Neuronal stem cell (in vitro differentiated cells): ENCODE results near the gene SLC12A7. TPM values are rescaled to one million over a fixed set of nuclear protein-coding genes. Genes with fewer than 3 reads are reported as not detected.
A peak's percentile ranks its signal among the peaks of the same experiment; 100 is the strongest.
"Not testable (repeated sequence)": the region's sequence is repeated elsewhere in the genome, so short reads cannot be mapped to it uniquely, and the experiment has no call there.

ENCODE experiments used
- DNase-seq: peaks from one replicate; pipeline ENCODE4 v3.0.0-alpha.2; 2013; ENCODE audit warnings: low spot score
- H2AFZ ChIP-seq: one replicate; pipeline ENCODE4 v1.6.1; 2013; ENCODE audit warnings: mild to moderate bottlenecking, low read length, inconsistent platforms
- H2AK5ac ChIP-seq: 2 replicates; pipeline ENCODE4 v1.6.1; 2013; ENCODE audit warnings: low read depth, mild to moderate bottlenecking, inconsistent platforms, low read length, moderate library complexity, mixed read lengths
- H2BK120ac ChIP-seq: 2 replicates; pipeline ENCODE4 v1.6.1; 2013; ENCODE audit warnings: low read depth, mild to moderate bottlenecking, inconsistent platforms, low read length, moderate library complexity, mixed read lengths
- H2BK12ac ChIP-seq: one replicate; pipeline ENCODE4 v1.6.1; 2013; ENCODE audit warnings: low read length, inconsistent platforms
- H2BK15ac ChIP-seq: 2 replicates; pipeline ENCODE4 v1.6.1; 2013; ENCODE audit warnings: mild to moderate bottlenecking, low read length, inconsistent platforms, mixed read lengths
- H2BK5ac ChIP-seq: one replicate; pipeline ENCODE4 v1.6.1; 2013; ENCODE audit warnings: inconsistent platforms, mild to moderate bottlenecking, low read length, moderate library complexity
- H3K14ac ChIP-seq: one replicate; pipeline ENCODE4 v1.6.1; 2013; ENCODE audit warnings: low read length, inconsistent platforms
- H3K18ac ChIP-seq: 2 replicates; pipeline ENCODE4 v1.6.1; 2013; ENCODE audit warnings: low read length, inconsistent platforms
- H3K23ac ChIP-seq: 2 replicates; pipeline ENCODE4 v1.6.1; 2013; ENCODE audit warnings: low read depth, mild to moderate bottlenecking, mixed read lengths, low read length, inconsistent platforms; ENCODE audit not compliant: poor library complexity
- H3K27ac ChIP-seq: replicated peaks from 3 replicates; pipeline ENCODE4 v1.5.1; 2013; ENCODE audit warnings: low read length, inconsistent platforms
- H3K27me3 ChIP-seq, 3 experiments: 2 replicates each; pipeline ENCODE4 v1.6.1; 2013; ENCODE audit warnings: low read length in 3 of 3, mild to moderate bottlenecking in 2 of 3, inconsistent platforms in 1 of 3, low read depth in 1 of 3, mixed read lengths in 1 of 3, moderate library complexity in 1 of 3; ENCODE audit not compliant: control insufficient read depth in 3 of 3, insufficient read depth in 3 of 3
- H3K36me3 ChIP-seq, 2 donors: replicated peaks in 1 of 2; 2 replicates each; pipeline ENCODE4 v1.6.1; 2013; ENCODE audit warnings: low read length in 2 of 2; ENCODE audit not compliant: control insufficient read depth in 2 of 2, insufficient read depth in 2 of 2
- H3K4ac ChIP-seq: 2 replicates; pipeline ENCODE4 v1.6.1; 2013; ENCODE audit warnings: inconsistent platforms, mild to moderate bottlenecking, low read length, moderate library complexity
- H3K4me1 ChIP-seq, 2 donors: 1 replicate in 1 of 2; 2 replicates in 1 of 2; pipeline ENCODE4 v1.6.1; 2013; ENCODE audit warnings: low read length in 2 of 2, low read depth in 1 of 2; ENCODE audit not compliant: control insufficient read depth in 2 of 2, insufficient read depth in 1 of 2
- H3K4me2 ChIP-seq: one replicate; pipeline ENCODE4 v1.6.1; 2013; ENCODE audit warnings: mild to moderate bottlenecking, low read length, inconsistent platforms; ENCODE audit not compliant: insufficient read depth, poor library complexity, severe bottlenecking
- H3K4me3 ChIP-seq, 2 donors: 2 replicates each; pipeline ENCODE4 v1.5.1; 2013; ENCODE audit warnings: low read length in 2 of 2, mild to moderate bottlenecking in 2 of 2, inconsistent platforms in 1 of 2, moderate library complexity in 1 of 2
- H3K79me1 ChIP-seq: one replicate; pipeline ENCODE4 v1.6.1; 2013; ENCODE audit warnings: low read depth, mild to moderate bottlenecking, inconsistent platforms, low read length, moderate library complexity
- H3K9ac ChIP-seq: one replicate; pipeline ENCODE4 v1.6.1; 2013; ENCODE audit warnings: mild to moderate bottlenecking, low read depth, low read length, inconsistent platforms; ENCODE audit not compliant: poor library complexity
- H3K9me3 ChIP-seq, 2 donors: replicated peaks in 1 of 2; 2 replicates each; pipeline versions ENCODE3 to v1.6.1; 2013; ENCODE audit warnings: low read length in 2 of 2, mild to moderate bottlenecking in 2 of 2, inconsistent platforms in 1 of 2, low read depth in 1 of 2, mixed read lengths in 1 of 2, moderate library complexity in 1 of 2; ENCODE audit not compliant: control insufficient read depth in 2 of 2, insufficient read depth in 1 of 2
- H4K8ac ChIP-seq: one replicate; pipeline ENCODE4 v1.6.1; 2013; ENCODE audit warnings: low read depth, mild to moderate bottlenecking, inconsistent platforms, low read length, moderate library complexity
- H4K91ac ChIP-seq: one replicate; pipeline ENCODE4 v1.6.1; 2013; ENCODE audit warnings: low read length, low read depth, mild to moderate bottlenecking, inconsistent platforms; ENCODE audit not compliant: poor library complexity
- WGBS, 2 donors: extraction: QIAGEN DNeasy Blood & Tissue Kit; methylation state at CpG; one replicate each; pipeline ENCODE4 v1.1.7; 2013; ENCODE audit warnings: missing lambda C conversion rate in 2 of 2, mixed read lengths in 1 of 2; ENCODE audit not compliant: insufficient read length in 2 of 2, insufficient replicate concordance in 1 of 2; ENCODE audit errors: extremely low coverage in 2 of 2; 5-methylcytosine and 5-hydroxymethylcytosine counted together
- small RNA-seq: library from polyadenylated mRNA; stranded (forward); fragments of <200 nt; extraction: miRNeasy Mini kit (QIAGEN cat#:217004); gene quantifications from one replicate; pipeline ENCODE3, GENCODE V24; 2013; ENCODE audit not compliant: insufficient read depth

SLC12A7 gene

DNA sequence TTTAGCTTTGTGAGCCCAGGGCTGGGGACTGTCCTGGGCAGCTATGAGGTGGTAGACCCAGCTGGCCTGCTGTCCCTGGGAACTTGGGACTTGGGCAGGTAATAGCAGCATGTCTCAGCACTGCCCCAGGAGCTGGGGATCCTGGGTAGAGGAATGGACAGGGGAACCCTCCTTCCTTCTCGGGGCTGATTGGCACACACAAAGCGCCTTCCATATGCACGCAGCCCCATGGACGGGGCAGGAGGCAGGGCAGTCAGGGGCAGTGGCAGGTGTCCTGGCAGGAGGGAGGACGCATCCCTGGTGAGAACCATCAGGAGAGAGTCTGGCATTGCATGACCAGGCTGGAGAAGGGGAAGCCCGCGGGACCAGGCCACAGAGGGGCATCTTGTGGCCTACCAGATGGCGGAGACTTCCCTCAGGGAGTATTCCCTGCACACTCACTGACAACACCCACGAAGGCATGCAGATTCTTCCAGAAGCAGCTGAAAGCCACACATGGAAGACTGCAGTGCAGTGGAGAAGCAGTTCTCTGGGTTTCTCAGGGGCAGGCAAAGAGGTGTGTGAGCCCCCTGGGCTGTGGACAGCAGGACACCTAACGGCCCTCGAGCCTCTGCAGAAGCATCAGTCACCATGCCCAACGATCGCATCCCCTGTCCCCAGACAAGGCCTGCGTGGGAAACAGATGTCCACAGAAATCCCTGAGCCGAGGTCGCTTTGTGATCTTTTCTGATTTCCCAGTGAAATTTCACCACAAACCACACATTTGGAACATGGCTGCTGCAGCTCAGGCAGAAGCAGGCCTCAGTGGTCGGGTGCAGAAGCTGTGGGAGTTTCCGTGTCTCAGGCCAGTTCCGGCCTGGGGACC lies 110.2 kb downstream of the SLC12A7 start:
- H3K14ac ChIP-seq = no peak overlapping the region
- peak overlapping the region; percentile 78 for H3K18ac ChIP-seq
- no peak overlapping the region for H3K4me2 ChIP-seq
- H2BK120ac ChIP-seq = no peak overlapping the region
- no peak overlapping the region for H3K9ac ChIP-seq
- H3K23ac ChIP-seq = no peak overlapping the region
- peak overlapping the region; percentile 56 for H2AK5ac ChIP-seq
- no peak overlapping the region for H2BK15ac ChIP-seq
- no peaks in the 10 kb centered on the region for H3K36me3 ChIP-seq
- H4K91ac ChIP-seq = no peak overlapping the region
- DNase-seq = no peak
- H3K27me3 ChIP-seq = peaks cover 2 to 48% (median 28%) of the 10 kb centered on the region in 3 experiments
- H4K8ac ChIP-seq = no peak overlapping the region
- peaks cover 6 to 10% of the 10 kb centered on the region in 2 donors for H3K4me1 ChIP-seq
- no peak overlapping the region for H3K4me3 ChIP-seq
- H2AFZ ChIP-seq = no peak overlapping the region
- H3K79me1 ChIP-seq = no peaks in the 10 kb centered on the region
- H3K27ac ChIP-seq = no peak overlapping the region
- no peak overlapping the region for H2BK12ac ChIP-seq
- H3K9me3 ChIP-seq = no peaks in the 10 kb centered on the region
- H2BK5ac ChIP-seq = no peak overlapping the region
- no CpG with 5 or more reads among the region's 19 CpGs for WGBS, 2 donors
- H3K4ac ChIP-seq = no peak overlapping the region

DNA sequence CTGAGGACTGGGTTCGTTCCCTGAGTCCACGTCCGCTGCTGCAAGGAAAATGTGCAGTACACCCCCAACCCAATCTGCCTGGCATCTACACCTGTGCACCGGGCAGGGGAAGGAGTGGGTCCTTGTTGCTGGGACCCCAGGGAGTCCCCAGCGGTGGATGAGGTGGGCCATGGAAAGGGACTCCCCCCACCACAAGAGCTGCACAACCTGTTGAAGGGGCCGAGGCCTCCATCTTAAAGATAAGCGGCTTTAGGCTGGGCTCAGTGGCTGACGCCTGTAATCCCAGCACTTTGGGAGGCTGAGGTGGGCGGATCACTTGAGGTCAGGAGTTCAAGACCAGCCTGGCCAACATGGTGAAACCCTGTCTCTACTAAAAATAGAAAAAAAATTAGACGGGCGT lies 111.0 kb downstream of the SLC12A7 start:
- not testable (repeated sequence) for H4K8ac ChIP-seq, DNase-seq
- H3K27me3 ChIP-seq = peaks cover 2 to 40% (median 23%) of the 10 kb centered on the region in 3 experiments

More for the DNA sequence above, 111.0 kb downstream of the SLC12A7 start:
- H2AFZ ChIP-seq, H3K4me2 ChIP-seq, H3K9me3 ChIP-seq, H4K91ac ChIP-seq, H2BK15ac ChIP-seq, H2BK12ac ChIP-seq, H3K36me3 ChIP-seq, H3K4me3 ChIP-seq, H3K27ac ChIP-seq, H3K9ac ChIP-seq, H2BK120ac ChIP-seq, H2AK5ac ChIP-seq, H3K79me1 ChIP-seq, H2BK5ac ChIP-seq, H3K14ac ChIP-seq, H3K4ac ChIP-seq, H3K23ac ChIP-seq: not testable (repeated sequence)
- peak overlapping the region; percentile 77 for H3K18ac ChIP-seq
- H3K4me1 ChIP-seq = peaks cover 7 to 12% of the 10 kb centered on the region in 2 donors
- WGBS, 2 donors = no CpG with 5 or more reads among the region's 11 CpGs

Small RNA genes lying within 50 kb of the gene (small RNA-seq; reads per million reads assigned to genes)
- gene MIR4635 = not detected
